ENCODE results near the gene PSMD9.

- no peak for TF ChIP-seq CTCF (IDR thresholded peaks at IDR 0.05; ENCODE audit: poor library complexity)
- no peak for TF ChIP-seq EZH2 (IDR thresholded peaks at IDR 0.05; ENCODE audit: borderline replicate concordance)
- no peak for TF ChIP-seq EZH2phosphoT487 (IDR thresholded peaks at IDR 0.05; ENCODE audit: low read depth, severe bottlenecking, unreplicated experiment)
Measured at GRCh38 chr12:121915841-121916321, 27.3 kb downstream of the PSMD9 start.

Measured in hepatocyte (in vitro differentiated cells).